HG02588 (cell line): Measurements from ENCODE around the gene E4F1.
"Not testable (repeated sequence)": the region's sequence is repeated elsewhere in the genome, so short reads cannot be mapped to it uniquely, and the experiment has no call there.

Experiments used
- ATAC-seq: cut with Tn5 transposase; IDR thresholded peaks from one replicate; pipeline ENCODE4 v1.9.1; 2021; ENCODE audit warnings: mild to moderate bottlenecking, moderate library complexity; ENCODE audit not compliant: unreplicated experiment

The E4F1 gene

DNA sequence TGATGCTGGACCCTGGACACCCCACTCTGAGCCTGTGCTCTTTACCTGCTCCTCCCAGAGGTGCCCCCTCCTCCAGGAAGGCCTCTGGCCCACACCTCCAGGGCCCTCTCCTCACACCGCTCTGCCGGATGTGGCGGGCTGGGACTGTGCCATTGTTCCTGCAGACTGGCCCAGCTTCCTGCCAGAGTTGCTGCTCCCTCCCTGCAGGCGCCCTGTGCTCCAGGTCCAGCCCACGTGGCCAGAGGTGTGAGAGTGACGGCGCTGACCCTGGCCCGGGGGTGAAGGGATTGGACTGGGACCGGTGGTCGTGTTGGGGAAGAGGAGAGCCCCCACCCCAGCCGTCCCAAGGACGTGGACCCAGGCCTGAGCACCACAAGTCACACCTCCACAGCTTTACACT lies 5.7 kb downstream of the E4F1 start:
- ATAC-seq: no peak

DNA sequence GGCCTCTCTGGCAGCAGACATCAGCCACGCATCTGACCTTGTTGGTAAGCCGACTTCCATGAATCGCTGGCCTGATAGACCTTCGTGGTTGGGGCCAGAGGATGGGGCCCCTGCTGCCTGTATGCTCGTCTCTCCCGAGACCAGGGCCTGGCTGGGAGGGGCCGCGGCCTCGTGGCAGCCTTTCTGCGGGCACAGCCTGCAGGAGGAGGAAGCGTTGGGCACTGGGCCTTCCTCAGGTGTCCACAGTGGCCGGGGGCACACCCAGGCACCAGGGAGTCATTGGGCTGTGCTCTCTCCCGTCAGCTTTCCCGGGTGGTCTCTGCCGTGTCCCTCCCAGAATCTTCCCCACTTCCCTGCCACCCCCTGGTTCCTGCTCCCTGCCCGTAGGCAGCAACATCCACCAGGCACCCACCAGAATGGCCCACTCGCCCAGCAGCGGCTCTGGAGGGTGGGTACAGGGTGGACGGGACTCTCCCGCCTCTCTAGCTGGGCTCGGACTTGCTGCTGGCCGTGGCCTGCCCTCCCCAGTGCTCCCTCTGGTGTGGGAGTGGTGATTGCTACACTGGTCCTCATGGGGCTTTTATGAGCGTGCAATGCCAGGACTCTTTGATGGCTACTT lies 6.3 kb downstream of the E4F1 start:
- ATAC-seq: no peak

DNA sequence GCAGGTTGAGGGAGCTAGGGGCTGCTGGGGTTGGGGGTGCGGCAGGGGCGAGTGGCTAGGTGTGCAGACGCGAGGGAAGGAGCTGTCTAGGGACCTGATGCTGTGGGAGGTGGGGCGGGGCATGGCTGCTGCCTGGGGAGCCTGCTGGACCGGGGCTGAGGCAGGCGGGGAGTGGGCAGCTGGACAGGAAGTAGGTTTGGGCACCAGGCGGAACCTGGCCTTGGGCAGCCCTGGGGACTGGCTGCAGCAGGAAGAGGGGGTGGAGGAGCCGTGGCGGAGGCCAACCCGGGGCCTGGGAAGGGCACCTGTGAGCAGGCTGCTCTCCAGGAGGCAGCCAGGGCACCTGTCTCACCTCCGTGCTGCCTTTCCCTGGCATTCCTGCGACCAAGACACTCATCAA lies 7.0 kb downstream of the E4F1 start:
- no peak for ATAC-seq

DNA sequence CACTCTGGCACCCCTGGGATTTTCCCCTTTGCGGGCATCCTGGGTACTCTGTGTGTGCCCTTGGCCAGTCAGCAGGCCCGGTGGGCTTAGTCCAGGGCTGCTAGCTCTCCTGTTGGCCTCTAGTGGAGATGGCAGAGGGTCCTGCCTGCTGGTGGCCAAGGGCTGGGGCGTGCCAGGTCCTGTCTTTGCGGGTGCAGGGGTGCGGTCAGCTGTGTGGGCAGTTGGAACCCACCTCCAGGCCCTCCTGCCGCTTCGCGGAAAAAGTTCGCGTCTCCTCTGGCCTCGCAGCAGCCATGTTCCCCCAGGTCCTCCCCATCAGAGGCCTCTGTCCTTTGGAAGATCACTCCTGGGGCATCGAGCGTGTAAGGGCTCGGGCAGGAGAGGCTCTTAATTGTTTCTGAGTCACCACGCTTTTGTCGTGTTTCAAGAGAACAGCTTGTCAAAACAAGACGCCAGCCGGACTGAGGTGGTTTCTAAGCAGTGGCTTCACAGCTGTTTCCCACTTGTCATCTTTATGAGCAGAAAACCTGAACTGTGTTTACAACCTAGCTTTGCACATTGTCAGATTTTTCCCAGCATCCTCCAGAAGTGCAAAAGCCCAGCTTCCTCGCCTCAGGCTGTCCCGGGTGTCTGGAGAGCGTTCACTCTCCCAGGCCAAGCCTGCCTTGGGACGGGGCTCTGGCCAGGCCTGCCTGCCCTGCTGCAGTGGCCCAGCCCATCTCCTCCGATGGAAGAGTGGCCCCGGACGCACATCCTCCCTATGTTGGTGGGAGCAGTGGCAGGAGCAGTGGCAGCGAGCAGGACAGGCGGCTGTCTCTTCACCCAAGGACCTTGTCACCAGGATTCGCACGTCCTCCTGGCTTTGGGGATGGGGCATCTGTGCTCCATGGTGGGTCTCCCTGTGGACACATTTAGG lies 7.9 kb downstream of the E4F1 start:
- no peak for ATAC-seq

DNA sequence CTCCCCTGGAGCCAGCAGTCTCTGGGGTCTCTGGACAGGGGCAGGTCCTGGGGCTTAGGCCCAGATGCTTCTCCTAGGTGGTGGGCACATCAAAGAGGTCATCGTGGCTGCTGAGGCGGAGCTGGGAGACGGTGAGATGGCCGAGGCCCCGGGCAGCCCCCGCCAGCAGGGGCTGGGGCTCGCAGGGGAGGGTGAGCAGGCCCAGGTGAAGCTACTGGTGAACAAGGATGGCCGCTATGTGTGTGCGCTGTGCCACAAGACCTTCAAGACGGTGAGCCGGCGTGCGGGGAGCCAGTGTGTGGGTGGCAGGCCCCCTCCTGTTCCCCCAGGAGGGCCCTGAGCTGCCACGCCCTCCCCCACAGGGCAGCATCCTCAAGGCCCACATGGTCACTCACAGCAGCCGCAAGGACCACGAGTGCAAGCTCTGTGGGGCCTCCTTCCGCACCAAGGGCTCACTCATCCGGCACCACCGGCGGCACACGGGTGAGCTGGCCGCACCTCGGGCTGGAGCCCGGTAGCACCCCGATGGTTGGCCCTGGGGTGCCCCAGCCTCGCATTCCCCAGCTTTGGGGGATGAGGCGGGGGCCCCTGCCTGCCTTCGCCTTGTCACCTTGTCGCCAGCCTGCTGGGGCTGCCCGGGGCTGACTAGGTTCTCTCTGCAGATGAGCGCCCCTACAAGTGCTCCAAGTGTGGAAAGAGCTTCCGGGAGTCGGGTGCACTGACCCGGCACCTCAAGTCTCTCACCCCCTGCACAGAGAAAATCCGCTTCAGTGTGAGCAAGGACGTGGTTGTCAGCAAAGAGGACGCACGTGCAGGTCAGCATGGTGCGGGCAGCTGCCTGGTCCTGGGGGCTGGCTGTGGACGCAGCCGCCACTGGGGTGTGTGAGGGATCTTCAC lies 9.0 kb downstream of the E4F1 start:
- ATAC-seq: no peak

DNA sequence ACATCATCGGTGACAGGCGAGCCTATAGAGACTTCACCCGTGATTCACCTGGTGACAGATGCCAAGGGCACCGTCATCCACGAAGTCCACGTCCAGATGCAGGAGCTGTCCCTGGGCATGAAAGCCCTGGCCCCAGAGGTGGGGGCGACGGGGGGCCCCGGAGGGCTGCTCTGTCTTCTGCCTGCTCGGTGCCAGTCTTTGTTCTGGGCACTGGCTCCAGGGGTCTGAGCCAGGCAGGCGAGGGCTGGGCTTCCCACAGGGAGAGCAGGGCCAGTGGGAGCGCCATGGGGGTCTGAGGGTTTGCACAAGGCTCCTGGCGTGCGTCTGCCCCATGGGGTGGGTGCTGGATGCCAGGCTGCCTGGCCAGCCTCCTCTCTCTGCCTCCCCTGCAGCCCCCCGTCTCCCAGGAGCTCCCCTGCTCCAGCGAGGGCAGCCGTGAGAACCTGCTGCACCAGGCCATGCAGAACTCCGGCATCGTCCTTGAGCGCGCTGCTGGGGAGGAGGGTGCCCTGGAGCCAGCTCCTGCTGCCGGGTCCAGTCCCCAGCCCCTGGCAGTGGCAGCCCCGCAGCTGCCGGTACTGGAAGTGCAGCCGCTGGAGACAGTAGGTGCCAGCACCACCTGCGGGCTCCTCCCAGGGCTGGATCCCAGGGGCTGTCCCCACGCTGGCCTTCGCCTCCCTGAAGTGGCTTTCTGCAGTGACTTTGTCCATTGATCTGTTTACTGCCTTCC lies 9.8 kb downstream of the E4F1 start:
- ATAC-seq: no peak

DNA sequence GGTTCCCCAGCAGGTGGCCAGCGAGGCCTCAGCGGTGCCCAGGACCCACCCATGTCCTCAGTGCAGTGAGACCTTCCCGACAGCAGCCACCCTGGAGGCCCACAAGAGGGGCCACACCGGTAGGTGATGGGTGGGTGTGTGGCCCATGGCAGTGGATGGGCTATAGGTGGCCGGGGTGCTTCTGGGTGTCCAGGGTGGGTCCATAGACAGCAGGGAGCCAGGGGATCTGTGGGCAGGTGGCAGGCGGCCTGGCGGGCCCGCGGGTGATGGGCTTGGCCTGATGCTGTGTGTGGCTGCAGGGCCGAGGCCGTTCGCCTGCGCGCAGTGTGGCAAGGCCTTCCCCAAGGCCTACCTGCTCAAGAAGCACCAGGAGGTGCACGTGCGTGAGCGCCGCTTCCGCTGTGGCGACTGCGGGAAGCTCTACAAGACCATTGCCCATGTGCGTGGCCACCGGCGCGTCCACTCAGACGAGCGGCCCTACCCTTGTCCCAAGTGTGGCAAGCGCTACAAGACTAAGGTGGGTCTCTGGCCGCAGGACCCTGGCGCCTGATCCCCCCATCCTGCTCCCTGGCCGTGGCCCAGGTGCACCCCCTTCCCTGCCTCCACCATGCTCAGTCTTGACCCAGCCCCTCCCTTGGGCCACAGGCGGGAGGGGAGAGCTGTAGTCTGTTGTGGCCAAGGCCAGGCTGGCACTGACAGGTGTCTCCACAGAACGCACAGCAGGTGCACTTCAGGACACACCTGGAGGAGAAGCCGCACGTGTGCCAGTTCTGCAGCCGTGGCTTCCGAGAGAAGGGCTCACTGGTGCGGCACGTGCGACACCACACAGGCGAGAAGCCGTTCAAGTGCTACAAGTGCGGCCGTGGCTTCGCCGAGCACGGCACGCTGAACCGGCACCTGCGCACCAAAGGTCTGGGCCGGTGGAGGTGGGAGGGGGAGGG lies 10.8 kb downstream of the E4F1 start:
- ATAC-seq: no peak

DNA sequence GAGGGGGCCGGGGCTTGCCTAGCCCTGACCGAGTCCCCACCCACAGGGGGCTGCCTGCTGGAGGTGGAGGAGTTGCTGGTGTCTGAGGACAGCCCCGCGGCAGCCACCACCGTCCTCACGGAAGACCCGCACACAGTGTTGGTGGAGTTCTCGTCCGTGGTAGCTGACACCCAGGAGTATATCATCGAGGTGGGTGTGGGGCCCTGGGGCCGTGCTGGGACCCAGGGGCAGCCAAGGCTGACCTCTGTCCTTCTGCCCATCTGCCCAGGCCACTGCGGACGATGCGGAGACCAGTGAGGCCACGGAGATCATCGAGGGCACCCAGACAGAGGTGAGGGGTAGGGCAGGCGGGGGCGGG lies 11.4 kb downstream of the E4F1 start:
- no peak for ATAC-seq

DNA sequence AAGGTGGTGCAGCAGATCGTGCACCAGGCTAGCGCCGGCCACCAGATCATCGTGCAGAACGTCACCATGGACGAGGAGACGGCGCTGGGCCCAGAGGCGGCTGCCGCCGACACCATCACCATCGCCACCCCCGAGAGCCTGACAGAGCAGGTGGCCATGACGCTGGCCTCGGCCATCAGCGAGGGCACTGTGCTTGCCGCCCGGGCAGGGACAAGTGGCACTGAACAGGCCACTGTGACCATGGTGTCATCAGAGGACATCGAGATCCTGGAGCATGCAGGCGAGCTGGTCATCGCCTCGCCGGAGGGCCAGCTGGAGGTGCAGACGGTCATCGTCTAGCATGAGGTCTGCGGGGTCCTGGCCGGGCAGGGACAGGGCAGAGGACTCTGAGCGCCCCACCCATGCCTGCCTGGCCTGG lies 11.9 kb downstream of the E4F1 start:
- no peak for ATAC-seq

DNA sequence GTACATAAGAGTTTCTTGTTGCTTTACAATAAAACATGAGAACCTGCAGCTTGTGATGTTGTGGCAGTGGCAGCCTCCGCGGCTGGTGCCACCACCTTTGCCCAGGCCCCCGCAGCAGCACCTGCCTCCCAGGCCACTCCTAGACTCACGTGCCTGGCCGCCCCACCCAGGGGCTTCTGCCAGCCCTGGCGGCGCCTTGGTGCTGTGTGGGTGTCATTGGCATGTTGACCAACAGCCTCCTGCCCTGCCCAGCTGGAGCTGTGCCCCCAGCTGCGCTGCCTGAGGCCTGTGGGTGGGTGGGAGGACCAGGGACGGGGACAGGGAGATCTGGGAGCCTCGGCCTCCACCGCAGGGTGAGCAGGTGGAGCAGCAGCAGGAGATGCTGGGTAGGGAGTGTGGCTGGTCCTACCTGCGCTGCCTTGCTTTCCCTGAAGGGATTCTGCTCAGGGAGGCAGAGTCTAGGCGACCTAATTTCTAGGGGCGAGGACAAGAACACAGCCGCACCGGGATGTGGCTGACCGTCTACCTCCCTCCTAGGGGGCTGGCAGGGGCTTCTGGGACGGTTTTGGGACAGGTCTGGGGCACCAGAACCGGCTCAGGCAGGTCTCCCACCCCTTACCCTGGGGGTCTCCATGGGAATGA lies 12.4 kb downstream of the E4F1 start:
- ATAC-seq: no peak

DNA sequence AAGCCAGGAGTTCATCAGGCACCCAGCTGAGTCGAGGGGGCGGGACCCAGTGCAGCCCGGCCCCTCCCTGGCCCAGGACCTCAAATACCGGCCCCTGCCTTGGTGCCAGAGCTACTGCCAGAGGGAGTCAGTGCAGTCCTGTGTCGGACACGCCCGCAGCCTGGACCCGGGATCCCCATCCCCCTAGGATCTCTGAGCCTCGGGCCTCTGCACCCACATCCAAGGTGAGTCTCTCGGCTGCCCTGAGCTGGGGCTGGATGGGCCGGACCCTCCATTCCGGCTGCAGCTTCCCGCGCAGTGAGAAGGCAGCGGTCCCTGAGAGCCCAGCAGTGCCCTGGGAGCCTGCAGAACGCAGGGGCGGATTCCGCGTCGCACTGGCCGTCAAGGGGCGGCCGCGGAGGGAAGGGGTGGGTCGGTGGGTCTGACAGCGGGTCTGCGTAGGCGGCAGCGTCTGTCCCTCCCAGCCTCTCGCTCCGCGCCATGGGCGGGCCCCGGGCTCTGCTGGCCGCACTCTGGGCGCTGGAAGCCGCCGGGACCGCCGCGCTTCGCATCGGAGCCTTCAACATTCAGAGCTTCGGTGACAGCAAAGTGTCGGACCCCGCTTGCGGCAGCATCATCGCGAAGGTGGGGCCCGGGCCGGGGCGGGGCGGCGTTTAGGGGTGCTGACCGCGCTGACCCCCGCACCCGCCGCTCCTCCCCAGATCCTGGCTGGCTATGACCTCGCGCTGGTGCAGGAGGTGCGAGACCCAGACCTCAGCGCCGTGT lies 13.1 kb downstream of the E4F1 start, which contains the start of gene DNASE1L2:
TSS of gene DNASE1L2 (plus strand) at position 108 of the 765 bp plus-strand sequence. CDS start at position 481, 373 bp downstream.
- ATAC-seq: no peak

DNA sequence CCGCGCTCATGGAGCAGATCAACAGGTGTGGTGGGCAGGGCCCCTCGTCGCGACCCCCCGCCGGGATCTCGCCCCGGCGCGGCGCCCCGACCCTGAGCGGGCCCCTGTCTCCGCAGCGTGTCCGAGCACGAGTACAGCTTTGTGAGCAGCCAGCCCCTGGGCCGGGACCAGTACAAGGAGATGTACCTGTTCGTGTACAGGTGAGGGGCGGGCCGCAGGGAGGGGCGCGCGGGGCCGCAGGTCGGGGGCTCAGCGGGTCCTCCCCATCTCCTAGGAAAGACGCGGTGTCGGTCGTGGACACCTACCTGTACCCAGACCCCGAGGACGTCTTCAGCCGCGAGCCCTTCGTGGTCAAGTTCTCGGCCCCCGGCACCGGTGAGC lies 13.7 kb downstream of the E4F1 start:
- no peak for ATAC-seq

DNA sequence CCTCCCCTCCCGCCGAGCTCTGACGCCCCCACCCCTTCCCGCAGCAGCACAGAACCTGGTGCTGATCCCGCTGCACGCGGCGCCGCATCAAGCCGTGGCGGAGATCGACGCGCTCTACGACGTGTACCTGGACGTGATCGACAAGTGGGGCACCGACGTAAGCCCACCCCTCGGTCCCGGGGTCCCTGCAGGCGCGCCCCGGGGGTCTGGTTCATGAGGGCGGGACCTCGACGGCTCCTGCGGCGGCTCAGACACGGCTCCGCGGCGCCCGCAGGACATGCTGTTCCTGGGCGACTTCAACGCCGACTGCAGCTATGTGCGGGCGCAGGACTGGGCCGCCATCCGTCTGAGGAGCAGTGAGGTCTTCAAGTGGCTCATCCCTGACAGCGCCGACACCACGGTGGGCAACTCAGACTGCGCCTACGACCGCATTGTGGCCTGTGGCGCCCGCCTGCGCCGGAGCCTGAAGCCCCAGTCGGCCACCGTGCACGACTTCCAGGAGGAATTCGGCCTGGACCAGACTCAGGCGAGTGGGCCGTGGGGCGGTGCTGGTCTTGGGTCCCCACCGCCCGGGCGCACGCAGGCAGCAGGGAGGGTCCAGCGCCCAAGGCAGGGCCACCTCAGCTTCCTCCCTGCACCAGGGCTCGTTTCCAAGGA lies 14.2 kb downstream of the E4F1 start:
- no peak for ATAC-seq

DNA sequence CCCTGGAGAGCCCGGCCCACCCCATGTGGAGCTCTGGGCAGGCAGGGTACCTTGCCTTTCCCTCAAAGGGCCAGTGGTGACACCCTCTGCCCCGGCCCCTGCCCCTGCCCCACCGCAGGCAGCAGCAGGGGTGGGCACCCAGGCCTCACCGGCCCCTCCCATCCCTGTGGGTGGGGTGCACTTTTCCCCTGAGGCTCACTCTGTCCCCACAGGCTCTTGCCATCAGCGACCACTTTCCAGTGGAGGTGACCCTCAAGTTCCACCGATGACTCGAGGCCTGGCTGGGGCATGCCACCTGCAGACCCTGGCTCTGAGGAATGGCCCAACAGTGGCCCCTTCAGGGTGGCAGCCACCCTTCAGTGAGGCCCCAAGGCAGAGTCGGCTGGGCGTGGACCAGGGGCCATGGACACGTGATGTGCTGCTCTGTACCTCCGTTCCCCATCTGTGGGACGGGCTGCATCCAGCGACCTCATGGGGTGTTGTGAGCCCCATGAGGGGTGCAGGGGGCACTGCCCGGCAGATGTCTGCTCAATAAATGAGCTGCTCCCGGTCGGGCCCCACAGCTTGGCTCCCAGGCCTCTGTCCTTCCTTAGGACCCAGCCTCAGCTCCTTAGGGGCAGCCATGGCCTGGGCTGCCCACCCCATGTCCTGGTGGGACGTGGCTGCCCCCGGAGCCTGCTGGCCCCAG lies 14.9 kb downstream of the E4F1 start:
- ATAC-seq: no peak

DNA sequence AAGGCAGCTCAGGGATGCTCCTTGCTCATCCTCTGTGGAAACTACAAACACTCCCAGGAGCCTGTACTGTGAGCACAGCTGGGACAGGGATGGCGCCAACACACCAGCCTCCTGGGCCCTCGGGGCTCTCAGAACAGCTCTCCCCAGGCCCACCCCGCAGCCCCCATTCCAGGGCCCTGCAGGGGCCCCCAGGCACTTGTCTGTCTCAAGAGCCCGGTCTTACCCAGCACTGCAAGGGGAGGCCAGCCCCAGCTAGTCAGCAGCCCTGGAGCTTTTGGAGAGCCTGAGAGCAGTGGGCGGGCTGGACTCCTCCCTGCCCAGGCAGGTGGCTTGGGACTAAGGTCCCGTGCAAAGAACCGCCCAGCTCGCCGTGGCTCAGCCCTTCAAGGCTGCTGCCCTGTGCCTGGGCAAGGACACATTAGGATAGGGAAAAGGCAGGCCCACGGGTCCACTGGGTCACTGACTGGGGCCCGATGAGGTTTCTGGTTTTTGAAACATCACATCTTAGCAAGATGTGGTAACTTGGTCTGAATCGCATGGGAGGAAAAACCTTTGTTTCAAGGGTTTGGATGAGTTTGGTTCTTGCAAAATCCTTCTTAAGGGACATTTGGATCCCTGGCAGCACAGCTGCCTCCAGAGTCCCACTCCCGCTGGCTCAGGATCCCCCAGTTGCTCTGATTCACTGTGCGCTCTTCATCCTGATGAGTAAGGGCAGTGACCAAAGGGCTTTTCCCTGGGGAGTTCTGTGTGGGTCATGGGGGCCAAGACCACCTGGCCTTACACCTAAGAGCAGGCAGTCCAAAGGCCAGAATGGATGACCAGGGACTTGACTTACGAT lies 15.7 kb downstream of the E4F1 start:
- no peak for ATAC-seq

DNA sequence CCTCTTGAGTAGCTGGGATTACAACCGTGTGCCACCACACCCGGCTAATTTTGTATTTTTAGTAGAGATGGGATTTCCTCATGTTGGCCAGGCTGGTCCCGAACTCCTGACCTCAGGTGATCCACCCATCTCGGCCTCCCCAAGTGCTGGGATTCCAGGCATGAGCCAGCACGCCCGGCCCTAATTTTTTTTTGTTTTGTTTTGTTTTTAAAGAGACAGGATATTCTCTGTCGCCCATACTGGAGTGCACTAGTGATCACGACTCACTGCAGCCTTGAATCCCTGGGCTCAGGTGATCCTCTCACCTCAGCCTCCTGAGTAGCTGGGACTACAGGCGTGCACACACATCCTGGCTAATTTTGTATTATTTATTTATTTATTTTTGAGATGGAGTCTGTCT lies 16.9 kb downstream of the E4F1 start:
- not testable (repeated sequence) for ATAC-seq
